Vagina (tissue), 2 donors: ENCODE measurements around the gene USF2.
"Not testable (repeated sequence)": the region's sequence is repeated elsewhere in the genome, so short reads cannot be mapped to it uniquely, and the experiment has no call there.

Experiments used
- POLR2A ChIP-seq, 2 donors: fragments of 450-650 bp; IDR thresholded peaks; one replicate each; pipeline ENCODE4 v1.6.1; 2017; ENCODE audit warnings: antibody characterized with exemption in 2 of 2, mild to moderate bottlenecking in 2 of 2, moderate library complexity in 2 of 2
- TF ChIP-seq, protein P1 (sequence below), 3 experiments: fragments of 450-650 bp in 2 of 3; fragments of 200-600 bp in 1 of 3; sonication (generic) in 1 of 3; IDR thresholded peaks; one replicate each; pipeline ENCODE4 v1.5.1; 2017 to 2019; ENCODE audit warnings: antibody characterized with exemption in 3 of 3, mild to moderate bottlenecking in 2 of 3, moderate library complexity in 2 of 3

DNA sequence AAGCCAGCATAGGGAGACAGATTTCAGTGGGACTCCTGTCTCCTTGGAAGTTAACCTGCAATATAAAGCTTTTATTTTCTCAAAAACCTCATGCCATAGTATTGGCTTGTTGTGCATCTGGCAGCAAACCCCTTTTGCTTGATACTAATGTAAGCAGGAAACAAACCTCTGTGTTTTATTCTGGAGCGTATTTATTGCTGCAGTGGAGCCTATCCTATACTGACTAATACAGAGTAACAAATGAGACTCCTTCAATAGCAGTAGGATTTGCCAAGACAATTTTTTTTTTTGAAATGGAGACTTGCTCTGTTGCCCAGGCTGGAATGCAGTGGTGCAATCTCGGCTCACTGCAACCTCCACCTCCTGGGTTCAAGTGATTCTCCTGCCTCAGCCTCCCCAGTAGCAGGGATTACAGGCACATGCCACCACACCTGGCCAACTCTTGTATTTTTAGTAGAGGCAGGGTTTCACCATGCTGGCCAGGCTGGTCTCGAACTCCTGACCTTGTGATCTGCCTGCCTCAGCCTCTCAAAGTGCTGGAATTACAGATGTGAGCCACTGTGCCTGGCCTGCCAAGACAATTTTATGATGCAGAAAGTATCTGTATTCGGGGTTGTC is 47.7 kb upstream of the USF2 start:
- TF ChIP-seq, protein P1, sequence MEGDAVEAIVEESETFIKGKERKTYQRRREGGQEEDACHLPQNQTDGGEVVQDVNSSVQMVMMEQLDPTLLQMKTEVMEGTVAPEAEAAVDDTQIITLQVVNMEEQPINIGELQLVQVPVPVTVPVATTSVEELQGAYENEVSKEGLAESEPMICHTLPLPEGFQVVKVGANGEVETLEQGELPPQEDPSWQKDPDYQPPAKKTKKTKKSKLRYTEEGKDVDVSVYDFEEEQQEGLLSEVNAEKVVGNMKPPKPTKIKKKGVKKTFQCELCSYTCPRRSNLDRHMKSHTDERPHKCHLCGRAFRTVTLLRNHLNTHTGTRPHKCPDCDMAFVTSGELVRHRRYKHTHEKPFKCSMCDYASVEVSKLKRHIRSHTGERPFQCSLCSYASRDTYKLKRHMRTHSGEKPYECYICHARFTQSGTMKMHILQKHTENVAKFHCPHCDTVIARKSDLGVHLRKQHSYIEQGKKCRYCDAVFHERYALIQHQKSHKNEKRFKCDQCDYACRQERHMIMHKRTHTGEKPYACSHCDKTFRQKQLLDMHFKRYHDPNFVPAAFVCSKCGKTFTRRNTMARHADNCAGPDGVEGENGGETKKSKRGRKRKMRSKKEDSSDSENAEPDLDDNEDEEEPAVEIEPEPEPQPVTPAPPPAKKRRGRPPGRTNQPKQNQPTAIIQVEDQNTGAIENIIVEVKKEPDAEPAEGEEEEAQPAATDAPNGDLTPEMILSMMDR (IDR thresholded peaks at IDR 0.05): not testable (repeated sequence)
- not testable (repeated sequence) for TF ChIP-seq POLR2A (IDR thresholded peaks at IDR 0.05)
